SU-DHL-6 (cell line): Measurements from ENCODE around the gene ANO9.

ENCODE experiments used
- EZH2phosphoT487 ChIP-seq: fragments of 200-600 bp; sonication (generic), shearing (Covaris generic); conservative IDR thresholded peaks from 2 replicates; pipeline ENCODE4 v1.6.1; 2018; ENCODE audit warnings: mild to moderate bottlenecking, antibody characterized with exemption, low read length, moderate library complexity, mixed read lengths
- TF ChIP-seq, protein P1 (sequence below): fragments of 200-600 bp; sonication (generic); IDR thresholded peaks from one replicate; pipeline ENCODE4 v1.5.1; 2017; ENCODE audit warnings: antibody characterized with exemption, mild to moderate bottlenecking, low read length, moderate library complexity; ENCODE audit not compliant: insufficient read depth, poor library complexity, severe bottlenecking

DNA sequence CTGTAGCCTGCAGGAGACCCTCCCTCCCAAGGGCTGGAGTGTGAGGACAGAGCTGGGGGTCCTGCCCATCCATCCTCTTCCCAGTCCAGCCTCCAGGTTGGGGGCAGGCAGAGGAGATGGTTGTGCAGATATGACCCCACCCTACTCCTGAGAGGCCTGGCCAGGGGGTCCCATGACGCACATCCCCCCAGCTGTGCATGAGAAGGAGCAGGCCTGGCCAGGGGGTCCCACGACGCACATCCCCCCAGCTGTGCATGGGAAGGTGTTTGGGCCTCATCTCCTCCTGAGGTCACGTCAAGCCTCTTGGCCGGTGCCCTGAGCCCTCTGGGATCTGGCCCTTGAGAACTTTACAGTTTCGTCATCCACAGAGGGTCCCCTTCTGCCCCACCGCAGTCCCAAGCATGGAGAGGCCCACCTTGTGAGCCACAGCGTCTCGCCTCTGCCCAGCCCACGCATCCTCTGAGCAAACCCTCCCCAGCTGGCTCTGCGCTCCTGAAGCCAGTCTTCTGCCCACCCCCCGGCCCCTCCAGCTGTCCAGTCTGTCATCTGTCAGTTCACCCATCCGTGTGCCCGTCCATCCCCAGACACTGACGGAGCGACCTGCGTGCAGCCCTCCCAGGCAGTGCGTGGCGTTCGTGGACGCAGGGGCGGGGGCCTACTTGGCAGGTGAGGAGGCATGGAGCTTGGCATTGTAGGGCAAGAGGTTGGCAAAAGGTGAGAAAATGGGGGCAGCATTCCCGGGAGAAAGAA is 2.3 kb downstream of the ANO9 start:
- TF ChIP-seq, protein P1, sequence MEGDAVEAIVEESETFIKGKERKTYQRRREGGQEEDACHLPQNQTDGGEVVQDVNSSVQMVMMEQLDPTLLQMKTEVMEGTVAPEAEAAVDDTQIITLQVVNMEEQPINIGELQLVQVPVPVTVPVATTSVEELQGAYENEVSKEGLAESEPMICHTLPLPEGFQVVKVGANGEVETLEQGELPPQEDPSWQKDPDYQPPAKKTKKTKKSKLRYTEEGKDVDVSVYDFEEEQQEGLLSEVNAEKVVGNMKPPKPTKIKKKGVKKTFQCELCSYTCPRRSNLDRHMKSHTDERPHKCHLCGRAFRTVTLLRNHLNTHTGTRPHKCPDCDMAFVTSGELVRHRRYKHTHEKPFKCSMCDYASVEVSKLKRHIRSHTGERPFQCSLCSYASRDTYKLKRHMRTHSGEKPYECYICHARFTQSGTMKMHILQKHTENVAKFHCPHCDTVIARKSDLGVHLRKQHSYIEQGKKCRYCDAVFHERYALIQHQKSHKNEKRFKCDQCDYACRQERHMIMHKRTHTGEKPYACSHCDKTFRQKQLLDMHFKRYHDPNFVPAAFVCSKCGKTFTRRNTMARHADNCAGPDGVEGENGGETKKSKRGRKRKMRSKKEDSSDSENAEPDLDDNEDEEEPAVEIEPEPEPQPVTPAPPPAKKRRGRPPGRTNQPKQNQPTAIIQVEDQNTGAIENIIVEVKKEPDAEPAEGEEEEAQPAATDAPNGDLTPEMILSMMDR, result no peak
- TF ChIP-seq EZH2phosphoT487, result no peak
